ENCODE measurements around the gene TRIM39. TPM values are rescaled to one million over a fixed set of nuclear protein-coding genes. Genes with fewer than 3 reads are reported as not detected.

TRIM39 gene
- total RNA-seq, 1 donor from 2014 or later: 11.6 TPM

DNA sequence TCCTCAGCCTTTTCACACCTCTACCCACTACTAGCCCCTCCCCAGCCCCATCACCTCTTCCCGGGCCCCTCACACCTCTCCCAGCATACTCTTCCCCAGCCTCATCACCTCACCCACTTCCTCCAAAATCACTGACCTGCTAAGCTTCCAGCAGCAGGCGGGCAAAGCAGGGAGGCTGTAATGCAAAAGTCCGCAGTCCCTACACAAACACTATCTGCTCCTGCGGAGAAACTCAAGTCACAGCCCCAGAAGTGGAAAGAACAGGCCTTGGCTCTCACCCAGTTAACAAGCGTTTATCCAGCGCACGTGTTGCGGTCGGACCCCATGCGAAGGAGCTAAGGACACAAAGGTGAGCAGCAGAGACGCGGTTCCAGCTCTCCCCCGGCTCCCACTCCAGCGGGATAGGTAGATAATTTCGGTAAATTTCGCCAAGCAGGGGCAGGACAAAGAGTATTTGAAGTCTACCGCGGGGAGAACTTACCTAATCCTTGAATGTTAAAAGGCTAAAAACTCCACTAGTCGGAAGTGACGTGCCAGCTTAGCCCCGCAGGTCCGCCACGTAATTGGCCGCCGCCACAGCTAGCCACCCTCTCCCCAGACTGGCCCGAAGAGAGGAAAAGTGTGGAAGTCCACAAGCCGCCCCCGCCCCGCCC, 728 bp upstream of the TRIM39 start:
- intact Hi-C loops (cut with micrococcal nuclease): loop anchor here (1.0 to 10.0 kb wide), 6 partner anchors 19 to 289 kb away; partner anchors contain the start of genes GNL1, MRPS18B, PPP1R10 and PPP1R11

DNA sequence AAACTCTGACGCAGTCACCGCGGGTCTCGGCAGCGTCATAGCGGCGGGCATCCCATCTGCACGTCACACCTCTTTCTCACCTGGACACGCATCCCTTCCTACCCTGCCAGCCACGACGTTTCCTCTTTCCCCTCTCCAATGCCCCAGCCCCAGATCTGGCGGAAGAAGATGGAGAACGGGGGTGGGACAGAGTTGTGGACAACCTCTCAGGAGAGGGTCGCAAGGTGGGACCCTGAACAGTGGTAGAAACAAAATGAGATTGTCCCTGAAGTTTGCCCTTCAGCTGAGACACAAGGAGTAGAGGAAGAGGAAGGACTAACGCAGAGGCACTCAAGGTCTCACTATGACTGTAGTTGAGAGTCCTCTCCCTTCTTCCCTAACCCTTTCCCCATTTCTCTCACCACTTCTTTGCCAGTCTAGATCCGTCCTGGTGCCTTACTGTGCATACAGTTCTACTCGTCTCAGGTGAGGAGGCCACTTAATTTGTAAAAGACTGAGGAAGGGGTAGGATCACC, 562 bp downstream of the TRIM39 start:
- intact Hi-C loops (cut with micrococcal nuclease): loop anchor here (2.0 to 10.0 kb wide), 4 partner anchors 68 to 288 kb away; partner anchors contain the start of genes GNL1, MRPS18B, PPP1R10 and PPP1R11

DNA sequence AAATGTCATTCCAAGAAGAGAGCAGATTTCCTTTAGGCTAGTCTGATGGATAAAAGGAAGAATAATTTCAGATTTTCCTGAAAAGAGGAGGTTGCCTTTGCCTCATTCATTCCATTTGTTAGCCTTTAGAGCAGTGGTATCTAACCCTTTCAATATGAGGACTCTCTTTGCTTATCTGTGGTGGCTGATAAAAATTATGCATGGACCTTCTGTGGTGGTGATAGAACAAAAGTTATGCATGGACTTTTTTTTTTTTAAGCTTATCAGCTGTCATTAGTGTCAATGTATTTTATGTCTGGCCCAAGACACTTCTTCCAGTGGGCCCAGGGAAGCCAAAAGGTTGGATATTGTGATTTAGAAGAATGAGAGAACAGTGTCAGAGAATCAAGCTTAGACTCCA, 1.7 kb downstream of the TRIM39 start:
- intact Hi-C loops (cut with micrococcal nuclease): loop anchor here (5.0 to 10.0 kb wide), 2 partner anchors 229 to 286 kb away; partner anchors contain the start of genes GNL1, MRPS18B, PPP1R10 and PRR3

DNA sequence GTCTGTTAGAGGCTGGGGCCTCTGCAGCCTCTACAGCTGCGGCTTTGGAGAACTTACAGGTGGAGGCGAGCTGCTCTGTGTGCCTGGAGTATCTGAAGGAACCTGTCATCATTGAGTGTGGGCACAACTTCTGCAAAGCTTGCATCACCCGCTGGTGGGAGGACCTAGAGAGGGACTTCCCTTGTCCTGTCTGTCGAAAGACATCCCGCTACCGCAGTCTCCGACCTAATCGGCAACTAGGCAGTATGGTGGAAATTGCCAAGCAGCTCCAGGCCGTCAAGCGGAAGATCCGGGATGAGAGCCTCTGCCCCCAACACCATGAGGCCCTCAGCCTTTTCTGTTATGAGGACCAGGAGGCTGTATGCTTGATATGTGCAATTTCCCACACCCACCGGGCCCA, 2.6 kb downstream of the TRIM39 start:
- intact Hi-C loops (cut with micrococcal nuclease): loop anchor here (5.0 to 10.0 kb wide), 2 partner anchors 228 to 285 kb away; partner anchors contain the start of genes GNL1, MRPS18B, PPP1R10 and PRR3

DNA sequence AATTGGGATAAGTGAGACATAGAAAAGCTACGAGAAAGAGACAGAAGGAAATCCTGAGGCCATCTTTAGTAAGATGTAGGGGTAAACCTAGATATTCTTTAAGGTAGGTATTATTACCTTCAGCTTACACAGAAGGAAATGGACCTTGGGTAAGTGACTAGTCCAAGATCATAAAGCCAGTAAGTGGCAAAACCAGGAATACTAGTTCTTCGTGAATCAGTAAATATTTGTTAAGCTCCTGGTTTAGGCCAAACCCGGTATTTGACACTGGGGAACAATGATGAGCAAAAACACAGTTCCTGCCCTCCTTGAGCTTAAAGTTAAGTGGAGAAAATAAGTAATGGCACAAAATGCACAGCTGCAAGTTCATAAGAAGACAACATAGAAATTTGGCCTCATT, 5.3 kb downstream of the TRIM39 start:
- intact Hi-C loops (cut with micrococcal nuclease): no loop called here

DNA sequence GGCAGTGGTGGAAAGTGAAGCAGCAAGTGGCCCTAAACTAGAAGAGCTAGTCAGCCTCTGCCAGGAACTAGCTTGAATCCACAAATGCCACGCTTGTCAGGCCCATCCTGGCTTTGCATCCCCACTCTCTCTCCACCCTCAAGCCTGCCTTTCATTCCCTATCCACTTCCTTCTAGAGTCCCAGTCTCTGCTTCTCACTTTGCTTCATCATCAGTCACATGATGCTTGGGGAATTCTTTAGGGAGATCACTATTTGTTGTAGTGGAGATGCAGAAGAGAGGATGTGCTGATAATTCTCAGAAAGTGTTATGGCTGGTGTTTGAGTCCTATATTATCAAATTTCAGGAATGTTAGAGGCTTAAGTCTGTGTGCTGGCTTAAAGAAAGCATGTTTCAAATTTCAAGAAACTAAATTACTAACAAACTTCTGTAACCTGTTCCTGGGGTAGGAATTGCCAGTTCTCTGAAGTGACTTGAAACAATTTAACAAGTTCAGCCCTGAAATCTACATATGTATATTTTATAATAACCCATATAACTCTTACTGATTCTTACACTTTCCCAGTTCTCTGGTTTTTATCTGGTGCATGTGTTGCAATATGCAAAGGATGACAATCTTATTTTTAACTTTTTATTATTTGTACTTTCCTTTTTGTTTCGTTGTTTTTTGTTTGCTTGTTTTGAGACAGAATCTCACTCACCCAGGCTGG, 7.5 kb downstream of the TRIM39 start:
- intact Hi-C loops (cut with micrococcal nuclease): no loop called here

DNA sequence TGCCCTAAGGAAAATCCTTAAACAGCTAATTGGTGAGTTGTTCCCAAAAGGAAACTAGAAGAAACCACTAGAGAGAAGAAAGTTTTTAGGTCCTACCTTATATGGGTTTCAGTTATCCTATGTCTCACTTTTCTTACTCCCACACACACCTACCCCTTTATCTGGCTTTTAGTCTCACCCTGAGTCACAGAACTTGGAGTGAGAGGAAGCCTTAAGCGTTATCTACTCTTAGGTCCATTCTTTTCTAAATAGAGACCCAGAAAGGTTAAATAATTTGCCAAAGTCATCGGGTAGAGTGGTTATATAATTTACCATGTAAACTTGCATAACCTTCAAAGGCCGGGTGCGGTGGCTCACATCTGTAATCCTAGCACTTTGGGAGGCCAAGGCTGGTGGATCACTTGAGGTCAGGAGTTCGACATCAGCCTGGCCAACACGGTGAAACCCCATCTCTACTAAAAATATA, 13.9 kb downstream of the TRIM39 start:
- intact Hi-C loops (cut with micrococcal nuclease): loop anchor here (10.0 kb wide), 1 partner anchor 1854 kb away; the partner anchor contains the start of genes GPSM3 and PBX2

DNA sequence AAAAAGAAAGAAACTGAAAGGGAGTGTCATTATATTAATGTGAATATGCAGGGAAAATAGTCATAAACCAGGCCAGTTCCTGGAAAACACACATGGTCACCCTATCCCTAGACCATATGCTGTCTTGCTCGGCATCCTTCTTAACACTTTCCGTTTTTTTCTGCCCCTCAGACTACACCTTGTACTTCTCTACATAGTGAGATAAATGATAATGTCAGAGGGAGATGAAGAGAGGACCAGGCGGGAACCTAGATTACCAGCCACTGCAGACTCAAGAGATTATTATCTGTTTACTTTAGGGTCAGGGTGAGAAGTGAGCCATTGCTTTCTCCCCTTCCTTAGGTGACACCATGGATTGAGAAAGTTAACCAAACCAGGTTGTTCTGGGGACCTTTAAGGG, 14.5 kb downstream of the TRIM39 start:
- intact Hi-C loops (cut with micrococcal nuclease): loop anchor here (10.0 kb wide), 1 partner anchor 1854 kb away; the partner anchor contains the start of genes GPSM3 and PBX2

DNA sequence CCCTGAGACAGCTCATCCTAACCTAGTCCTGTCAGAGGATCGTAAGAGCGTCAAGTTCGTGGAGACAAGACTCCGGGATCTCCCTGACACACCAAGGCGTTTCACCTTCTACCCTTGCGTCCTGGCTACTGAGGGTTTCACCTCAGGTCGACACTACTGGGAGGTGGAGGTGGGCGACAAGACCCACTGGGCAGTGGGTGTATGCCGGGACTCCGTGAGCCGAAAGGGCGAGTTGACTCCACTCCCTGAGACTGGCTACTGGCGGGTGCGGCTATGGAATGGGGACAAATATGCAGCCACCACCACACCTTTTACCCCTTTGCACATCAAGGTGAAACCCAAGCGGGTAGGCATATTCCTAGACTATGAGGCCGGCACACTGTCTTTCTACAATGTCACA, 15.0 kb downstream of the TRIM39 start:
- intact Hi-C loops (cut with micrococcal nuclease): loop anchor here (10.0 kb wide), 1 partner anchor 1853 kb away; the partner anchor contains the start of genes GPSM3 and PBX2

DNA sequence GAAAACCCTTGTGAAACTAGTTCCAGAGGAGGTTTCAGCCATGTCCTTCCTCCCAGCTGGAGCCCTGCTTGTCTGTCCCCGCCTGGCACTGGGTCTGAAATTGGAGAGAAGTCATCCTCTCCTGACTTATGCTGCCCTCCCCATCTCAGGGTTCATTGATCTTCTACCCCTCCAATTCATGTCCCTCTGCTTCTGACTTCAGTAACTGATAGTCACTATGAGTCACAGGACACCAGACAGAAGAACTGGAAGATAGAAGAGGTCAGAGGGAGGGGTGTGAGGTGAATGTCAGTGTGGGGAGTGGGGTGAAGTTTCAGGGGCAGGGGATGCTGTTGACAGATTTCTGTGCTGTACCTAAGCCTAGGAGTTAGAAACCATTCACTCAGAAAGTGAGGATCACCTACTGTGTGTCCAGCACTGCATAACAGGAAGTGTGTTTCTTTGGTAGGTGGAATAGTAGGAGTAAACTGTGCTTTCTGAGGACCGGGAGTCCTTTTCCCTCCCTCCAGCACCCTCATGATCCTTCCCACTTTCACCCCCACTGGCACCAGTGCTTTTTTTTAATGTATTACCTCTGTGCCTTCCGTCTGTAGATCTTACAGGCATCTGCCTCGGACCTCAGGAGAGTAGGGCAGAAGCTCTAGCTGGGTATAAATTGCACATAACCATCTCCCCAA, 17.6 kb downstream of the TRIM39 start:
- intact Hi-C loops (cut with micrococcal nuclease): loop anchor here (2.0 to 10.0 kb wide), 2 partner anchors 106 to 1850 kb away; partner anchors contain the start of genes GPSM3 and PBX2

DNA sequence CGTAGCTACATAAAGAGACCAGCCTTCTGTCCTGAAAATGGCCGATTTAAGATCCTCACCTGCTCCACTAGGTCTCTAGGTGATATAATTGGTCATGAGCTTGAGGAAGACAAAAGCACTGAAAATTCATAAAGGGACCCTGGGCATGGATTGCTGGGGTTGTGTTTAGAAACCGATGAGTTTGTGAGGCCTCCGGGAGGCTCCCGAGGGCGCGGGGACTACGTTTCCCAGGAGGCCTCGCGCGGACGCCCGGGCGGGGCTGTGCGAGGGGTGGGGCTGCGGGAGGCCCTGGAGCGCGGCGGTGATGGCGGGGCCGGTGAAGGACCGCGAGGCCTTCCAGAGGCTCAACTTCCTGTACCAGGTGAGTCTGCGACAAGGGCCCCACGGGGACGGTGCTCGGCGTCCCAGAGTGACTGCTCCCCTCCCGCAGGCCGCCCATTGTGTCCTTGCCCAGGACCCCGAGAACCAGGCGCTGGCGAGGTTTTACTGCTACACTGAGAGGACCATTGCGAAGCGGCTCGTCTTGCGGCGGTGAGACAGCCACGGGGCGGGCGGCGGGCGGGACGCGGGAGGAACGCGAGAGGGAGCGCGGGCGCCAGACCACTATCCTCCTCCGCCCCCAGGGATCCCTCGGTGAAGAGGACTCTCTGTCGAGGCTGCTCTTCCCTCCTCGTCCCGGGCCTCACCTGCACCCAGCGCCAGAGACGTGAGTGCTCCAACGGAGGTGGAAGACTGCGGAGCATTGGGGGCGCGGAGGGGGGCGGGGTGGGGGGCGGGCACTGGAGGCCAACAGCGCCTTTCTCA, 18.3 kb downstream of the TRIM39 start, which contains the start of gene RPP21:
Gene RPP21, plus strand, starts transcription at position 289 of the 804 bp plus-strand sequence. Its CDS starts 16 bp downstream, at position 305.
- intact Hi-C loops (cut with micrococcal nuclease): loop anchor here (1.0 to 10.0 kb wide), 3 partner anchors 19 to 1850 kb away; partner anchors contain the start of genes GPSM3, PBX2 and TRIM39

DNA sequence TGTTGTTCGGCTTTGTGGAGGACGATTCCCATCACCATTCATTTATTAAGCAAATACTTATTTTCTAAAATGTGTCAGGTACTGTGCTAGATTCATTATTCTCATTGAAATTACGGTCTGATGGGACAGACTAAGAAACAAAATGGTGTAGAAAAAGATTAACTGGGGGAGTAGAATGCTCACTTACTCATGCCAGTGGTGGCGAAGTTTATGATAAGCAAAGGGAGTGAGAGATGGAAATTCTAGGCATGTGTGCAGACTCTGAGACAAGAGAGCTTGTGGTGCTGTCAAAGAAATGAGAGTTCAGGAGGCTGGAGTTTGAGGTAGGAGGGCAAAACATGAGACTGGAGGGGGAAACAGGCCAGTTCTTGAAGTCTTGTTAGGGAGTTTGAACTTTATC, 19.1 kb downstream of the TRIM39 start:
- intact Hi-C loops (cut with micrococcal nuclease): loop anchor here (1.0 to 10.0 kb wide), 3 partner anchors 20 to 1849 kb away; partner anchors contain the start of genes GPSM3, PBX2 and TRIM39

DNA sequence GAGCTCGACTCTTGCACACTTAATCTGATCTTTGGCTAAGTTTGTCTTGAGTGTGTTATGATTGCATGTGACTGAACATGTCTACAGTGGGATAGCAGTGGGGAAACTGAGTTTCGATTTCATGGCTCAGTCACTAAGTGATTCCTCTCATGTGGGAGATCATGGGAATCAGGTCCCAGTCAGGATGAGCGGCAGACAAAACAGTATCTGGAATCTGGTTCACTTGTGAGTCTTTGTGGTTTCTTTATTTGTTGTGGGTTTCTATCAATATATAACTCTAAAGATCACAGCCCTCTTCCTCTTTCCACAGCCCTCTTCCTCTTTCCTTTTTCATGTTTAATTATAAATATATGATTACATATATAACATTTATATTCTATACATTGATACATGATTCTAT, 22.2 kb downstream of the TRIM39 start:
- intact Hi-C loops (cut with micrococcal nuclease): loop anchor here (10.0 kb wide), 1 partner anchor 1846 kb away; the partner anchor contains the start of genes GPSM3 and PBX2

DNA sequence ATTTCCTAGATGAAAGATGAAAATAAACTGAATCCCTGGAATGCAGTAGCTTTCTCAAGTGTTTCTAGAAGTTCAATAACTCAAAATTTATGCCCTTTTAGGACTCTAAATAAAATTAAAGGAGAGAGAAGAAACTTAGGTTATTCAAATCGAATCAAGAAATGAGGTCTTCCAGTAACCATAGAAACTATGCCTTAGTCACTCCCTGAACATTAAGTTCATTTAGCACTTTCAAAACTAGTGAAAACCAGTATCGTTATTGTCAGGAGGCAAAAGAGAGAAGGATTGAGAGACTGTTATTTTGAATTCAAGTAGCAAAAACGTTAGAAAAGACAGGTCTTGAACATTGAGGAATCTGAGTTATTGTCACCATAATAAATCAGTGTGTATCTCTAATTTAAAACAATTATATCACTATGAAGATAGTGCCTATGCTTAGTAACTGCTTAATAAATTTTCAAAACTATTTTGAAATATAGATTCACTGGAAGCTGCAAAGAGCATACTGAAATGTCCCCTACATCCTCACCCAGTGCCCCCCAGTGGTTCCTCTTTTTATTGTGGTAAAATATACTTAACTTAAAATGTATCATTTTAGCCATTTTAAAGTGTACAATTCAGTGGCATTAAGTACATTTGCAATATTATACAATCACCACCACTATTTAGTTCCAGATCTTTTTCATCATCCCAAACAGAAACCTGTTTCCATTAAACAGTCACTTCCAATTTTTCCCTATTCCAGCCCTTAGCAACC, 22.9 kb downstream of the TRIM39 start:
- intact Hi-C loops (cut with micrococcal nuclease): loop anchor here (10.0 kb wide), 1 partner anchor 1845 kb away; the partner anchor contains the start of genes GPSM3 and PBX2

DNA sequence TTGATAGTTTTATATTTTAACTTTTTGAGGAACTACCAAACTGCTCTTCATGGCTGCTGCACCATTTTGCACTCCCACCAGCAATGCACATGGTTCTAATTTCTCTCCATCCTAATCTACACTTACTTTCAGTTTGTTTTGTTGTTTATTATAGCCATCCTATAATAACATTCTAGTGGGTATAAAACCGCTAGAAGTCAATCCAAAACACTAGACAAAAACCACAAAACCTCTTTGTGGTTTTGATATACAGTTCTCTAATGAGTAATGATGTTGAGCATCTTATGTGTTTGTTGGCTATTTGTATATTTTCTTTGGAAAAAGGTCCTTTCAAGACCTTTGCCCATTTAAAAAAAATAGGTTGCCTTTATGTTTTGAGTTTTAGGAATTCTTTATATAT, 23.8 kb downstream of the TRIM39 start:
- intact Hi-C loops (cut with micrococcal nuclease): no loop called here

DNA sequence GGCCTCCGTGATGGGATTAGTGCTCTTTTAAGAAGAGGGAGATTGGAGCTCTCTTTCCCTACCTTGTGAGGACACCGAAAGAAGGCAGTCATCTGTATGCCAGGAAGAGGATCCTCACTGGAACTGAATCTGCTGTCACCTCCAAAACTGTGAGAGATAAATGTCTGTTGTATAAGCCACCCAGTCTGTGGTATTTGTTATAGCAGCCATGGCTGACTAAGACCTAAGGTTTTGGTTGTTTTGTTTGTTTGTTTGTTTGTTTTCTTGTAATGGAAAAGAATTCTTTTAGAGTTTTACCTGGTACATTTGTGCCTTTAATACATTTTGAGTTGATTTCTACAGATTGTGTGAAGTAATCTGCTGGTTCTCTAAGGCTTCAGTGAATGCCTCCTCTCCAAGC, 25.8 kb downstream of the TRIM39 start:
- intact Hi-C loops (cut with micrococcal nuclease): no loop called here

DNA sequence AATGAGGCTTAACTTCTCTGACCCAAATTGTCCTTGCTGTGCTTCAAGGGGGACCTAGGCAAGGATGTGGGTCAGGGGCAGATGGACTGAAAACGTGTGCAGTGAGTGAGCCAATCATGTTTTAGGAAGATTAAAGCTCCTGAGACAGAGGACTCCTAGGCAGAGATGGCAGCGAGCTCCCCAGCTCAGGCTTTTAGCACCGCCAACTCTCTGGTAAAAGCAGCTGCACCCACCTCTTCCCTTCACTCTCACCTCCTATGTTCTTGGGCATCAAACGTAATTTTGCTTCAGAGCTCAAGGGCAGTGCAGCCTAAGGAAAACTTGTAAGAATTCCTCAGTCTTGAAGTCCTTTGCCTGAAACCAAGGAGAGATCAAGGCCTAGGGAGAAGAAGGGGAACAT, 28.6 kb downstream of the TRIM39 start:
- intact Hi-C loops (cut with micrococcal nuclease): no loop called here

DNA sequence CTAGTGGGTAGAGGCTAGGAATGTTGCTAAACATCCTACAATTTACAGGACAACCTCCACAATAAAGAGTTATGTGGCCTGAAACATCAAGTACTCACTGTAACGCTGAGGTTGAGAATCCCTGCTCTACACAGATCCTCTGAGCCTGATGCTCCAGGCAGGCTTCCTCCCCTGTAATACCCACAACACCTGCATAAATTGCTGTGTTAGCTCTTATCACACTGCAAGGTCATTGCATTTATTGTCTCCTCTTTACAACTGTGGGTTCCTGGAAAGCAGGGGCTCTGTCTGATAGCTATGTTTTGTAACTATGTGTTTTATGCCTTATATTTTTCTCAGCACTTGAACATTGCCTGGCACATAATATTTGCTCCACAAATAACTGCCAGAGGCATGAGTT, 29.8 kb downstream of the TRIM39 start:
- intact Hi-C loops (cut with micrococcal nuclease): loop anchor here (2.0 kb wide), 1 partner anchor 40 kb away; no protein-coding TSS in a partner anchor

Data from T-helper 2 cell treated with Interferon-gamma antibody and Interleukin-4, amounts not matched to agents 100 ng/mL and 5 ng/mL, for 36 hours (primary cell).